Embryonic facial prominence (tissue), 1 donor: ENCODE measurements around the gene PSMB11.

Experiments
- DNase-seq: peaks from one replicate; pipeline ENCODE4 v3.0.0-alpha.2; 2016; ENCODE audit errors: extremely low spot score

The PSMB11 gene

DNA sequence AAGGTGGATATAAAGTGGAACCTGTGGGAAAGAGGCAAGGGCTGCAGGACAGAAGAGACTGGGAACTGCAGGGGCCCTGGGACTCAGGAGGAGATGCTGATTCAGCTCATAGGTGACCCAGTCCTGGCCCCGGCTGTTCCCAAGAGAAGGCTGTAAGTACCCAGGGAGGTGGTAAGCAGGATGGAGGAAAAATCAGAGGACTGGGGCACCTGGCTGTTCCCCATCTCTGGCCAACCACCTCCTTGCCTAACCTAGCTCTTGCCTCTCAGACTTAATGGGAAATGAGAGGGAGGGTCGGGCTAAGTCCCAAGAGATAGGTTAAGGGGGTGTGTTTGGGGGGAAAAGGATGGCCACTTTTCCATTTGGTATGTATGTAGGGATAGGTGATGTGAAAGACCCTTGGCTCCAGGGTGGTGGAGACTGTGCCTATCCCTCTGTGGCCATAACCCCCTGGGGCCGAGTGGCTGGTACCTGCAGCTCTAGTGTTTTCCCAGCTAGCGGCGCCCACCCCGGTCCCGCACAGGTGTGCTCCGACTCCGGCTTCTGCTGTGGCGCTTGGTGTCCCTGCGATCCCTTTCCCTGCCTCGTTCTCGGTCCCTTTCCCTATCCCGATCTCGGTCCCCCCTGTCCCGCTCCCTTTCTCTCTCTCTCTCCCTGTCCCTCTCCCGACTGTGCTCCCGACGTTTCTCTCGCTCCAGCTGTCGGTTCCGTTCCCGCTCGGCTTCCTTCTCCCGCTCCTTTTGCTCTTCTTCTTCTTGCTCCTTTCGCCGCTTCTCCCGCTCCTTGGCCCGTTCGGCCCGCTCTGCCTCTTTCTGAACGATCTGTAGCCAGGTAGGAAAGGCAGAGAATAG is 16.9 kb downstream of the PSMB11 start:
- no peak for DNase-seq

GRCh38 chr14:23060536-23061260 is 18.7 kb downstream of the PSMB11 start:
- no peak for DNase-seq

- DNase-seq: no peak
These were observed 20.0 kb downstream of the PSMB11 start for GRCh38 chr14:23062002-23062401.

DNA sequence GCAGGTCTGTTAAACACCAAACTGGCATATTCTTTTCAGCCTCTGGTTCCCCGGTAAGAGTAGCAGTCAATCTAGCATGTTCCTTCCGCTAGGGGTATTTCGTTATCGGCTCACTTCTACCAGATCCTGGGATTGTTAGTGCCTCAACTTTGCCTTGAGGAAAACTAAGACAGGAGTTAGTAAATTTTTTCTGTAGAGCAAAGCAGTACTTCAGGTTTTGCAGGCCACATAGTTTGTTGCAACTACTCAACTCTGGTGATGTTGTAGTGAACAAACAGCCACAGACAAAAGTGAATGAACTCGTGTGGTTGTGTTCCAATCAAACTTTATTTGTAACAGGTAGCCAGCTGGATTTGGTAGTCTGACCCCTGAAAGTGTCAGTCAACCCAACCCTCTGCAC is 21.6 kb downstream of the PSMB11 start:
- no peak for DNase-seq

GRCh38 chr14:23066368-23066767 is 24.4 kb downstream of the PSMB11 start:
- no peak for DNase-seq

DNA sequence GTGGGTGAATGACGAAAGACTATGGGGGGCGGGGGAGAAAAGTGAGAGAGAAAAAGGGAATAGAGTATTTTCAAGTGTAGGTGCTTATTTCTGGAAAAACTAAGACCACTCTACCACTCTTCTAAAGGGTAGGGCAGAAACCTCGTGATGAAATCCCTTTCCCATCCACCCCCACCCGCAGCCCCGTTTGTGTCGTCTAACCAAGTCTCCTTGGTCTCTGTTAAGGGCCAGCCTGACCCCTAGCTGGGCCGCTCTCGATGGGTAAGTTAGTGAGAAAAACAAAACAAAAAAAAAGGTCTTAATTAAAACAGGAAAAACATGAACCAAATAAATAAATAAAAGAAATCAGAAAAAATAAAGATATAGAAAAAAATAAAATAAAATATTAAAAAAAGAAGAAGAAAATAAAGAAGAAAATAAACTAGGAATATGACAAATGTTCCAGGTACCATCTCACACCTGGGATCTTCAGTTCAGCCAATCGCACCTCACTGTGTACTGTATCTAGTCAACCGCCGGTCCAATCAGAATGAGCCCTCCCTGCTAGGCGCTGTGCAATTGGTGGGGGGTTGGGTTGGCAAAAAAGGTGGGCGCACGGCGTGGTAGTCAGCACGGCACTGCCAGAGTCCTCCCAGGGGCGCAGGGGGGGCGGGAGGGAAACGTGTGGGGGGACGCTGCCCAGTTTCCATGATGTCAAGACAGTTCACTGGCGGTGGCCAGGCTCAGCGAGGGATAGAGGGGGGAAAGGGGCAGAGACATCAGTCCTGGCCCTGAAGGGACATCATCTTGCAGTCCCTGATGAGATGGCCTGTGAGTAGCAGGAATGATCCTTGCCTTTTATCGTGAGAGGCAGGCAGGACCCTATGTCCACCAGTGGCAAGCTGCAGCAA is 25.1 kb downstream of the PSMB11 start:
- no peak for DNase-seq

- DNase-seq: no peak
These were observed 26.1 kb downstream of the PSMB11 start for GRCh38 chr14:23067847-23068788.

- peak; percentile 75 for DNase-seq
These were observed 26.9 kb downstream of the PSMB11 start for GRCh38 chr14:23068789-23069412.

DNA sequence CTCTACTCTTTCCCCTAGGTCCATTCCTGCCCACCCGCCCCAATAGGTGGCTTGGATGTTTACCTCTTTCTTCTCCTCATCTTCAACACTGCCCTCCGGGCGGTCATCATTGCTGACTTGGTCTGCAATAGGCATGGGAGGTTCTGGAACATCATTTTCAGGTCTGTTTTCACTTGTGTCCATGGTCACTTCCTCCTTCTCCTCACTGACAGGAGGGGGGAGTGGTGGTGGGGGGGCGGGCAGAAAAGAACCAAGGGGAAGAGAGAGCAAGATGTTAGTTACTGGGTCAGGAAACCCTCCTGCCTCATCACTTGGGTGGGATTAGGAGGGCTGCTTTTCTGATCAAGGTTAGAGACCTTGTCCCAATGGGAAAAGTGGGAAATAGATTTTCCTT is 27.4 kb downstream of the PSMB11 start:
- DNase-seq: no peak

DNA sequence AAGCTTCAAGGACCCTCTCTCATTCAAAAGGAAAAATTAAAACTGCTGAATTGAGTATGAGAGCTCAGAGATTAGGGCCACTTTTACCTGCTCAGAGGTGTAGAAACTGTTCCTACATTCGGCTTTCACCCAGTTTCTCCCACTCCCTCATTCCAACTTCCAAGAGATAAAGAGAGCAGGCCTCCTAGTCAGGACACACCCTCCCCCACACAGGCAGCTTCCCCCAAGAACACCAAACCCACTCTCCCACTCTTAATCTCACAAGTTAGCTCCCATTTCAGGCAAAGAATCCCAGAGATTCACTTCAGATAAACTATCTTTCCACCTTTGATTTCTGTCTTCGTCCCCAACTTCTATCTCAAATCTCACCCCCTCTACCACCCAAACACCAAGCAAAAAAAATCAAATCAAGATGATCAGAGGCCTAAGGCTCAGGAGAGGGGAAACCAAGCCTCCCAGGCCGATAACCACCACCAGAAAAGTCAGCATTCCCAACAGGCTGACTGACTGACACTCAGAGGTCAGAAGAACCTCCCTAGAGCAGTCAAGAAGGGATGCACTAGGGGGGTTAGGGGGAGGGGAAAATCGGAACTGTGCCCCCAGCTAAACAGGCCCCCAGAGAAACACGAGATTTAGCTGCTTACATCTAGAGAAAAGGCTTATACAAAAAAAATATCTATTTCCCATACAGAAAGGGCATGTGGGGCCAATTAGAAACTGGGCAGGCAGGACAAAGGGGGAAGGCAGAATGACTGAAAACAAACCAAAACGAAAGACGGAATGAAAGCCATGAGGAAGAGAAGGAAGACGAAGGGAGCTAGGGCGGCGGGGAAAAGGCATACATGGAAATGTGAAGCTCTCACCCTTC is 28.5 kb downstream of the PSMB11 start:
- DNase-seq: no peak

DNA sequence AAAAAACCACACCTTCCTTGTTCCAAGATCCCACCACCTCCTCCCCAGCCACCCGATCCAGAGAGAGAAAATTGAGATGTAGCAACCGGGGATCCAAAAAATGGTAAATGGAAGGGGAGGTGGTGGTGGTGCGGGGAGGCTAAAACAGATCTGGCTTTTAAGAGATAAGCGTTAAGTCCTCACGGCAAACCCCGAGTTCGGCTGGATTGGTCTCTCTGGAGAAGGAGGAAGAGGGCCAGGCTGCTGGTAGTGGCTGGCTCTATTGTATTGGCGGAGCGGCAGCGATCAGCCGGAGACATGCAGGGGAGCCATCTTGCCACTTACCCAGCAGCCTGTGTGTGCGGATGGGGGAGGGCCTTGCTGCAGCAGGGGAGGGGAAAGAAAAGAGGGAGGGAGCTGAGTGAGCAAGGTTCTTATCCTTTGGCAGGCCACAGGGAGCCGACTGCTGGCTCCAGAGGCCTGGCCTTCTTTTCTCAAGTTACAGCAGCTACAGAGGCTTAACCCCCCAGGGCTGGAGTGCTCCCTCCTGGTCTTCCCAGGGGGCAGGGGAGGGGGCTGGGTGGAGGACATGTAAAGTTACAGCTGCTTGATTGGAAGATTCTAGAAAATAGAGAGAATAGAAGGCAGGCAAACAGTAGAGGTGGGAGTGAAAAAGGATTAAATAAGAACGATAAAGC is 29.4 kb downstream of the PSMB11 start:
- DNase-seq: peak; percentile 75

DNA sequence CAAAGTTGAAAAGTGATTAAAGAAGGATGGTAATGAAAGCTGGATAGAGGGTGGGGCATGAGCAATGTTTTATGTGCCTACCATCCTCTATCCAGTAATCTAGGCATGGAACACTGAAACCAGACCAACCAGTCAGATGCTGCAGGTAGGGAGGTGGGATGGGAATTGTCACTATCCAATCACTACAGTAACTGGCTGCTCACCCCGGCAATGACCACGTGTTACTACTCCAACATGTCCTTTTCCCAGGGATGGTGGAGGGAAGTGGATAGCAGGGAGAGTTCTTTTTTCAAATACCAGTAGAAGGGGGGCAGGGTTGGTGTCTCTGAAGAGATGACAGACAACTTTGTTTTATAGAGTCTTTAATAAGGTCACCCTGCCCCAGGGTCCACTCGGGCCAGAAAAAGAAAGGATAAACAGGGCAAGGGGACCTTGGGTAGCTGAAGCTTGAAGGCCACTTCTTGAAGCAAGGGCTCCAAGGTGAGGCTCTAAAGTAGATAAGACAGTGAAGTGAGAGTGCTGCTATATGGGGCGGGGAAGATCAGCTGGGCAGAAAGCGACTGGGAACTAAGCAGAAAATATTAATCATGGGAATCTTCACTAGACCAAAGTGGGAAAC is 30.0 kb downstream of the PSMB11 start:
- no peak for DNase-seq

- DNase-seq: no peak
These were observed 32.9 kb downstream of the PSMB11 start for GRCh38 chr14:23074906-23075305.

GRCh38 chr14:23076785-23077408 is 34.9 kb downstream of the PSMB11 start:
- no peak for DNase-seq

- no peak for DNase-seq
These were observed 36.0 kb downstream of the PSMB11 start for GRCh38 chr14:23077962-23078361.

GRCh38 chr14:23078692-23079116 is 36.7 kb downstream of the PSMB11 start:
- no peak for DNase-seq

DNA sequence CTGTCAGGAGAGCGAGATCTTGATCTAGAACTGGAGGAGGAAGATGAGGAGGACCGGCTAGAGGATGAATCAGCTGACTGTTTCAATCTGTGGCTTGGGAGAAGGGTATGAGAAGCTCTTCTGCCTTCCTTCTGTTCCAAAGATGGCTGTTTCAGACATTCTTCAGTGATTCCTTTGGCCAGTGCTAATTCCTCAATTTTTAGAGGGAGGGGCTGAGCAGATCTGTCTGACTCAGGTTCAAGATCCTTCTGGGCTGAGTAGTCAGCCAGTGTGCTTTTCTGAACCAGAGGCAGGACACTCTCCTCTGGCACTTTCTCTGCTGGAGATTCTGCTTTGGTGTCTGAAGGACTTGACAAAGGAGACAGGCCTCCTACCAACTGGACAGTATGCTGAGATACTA is 37.7 kb downstream of the PSMB11 start:
- no peak for DNase-seq

GRCh38 chr14:23080474-23080873 is 38.5 kb downstream of the PSMB11 start:
- DNase-seq: no peak
